CD8-positive, alpha-beta memory T cell (primary cell): ENCODE data around the gene OCLN. TPM values are rescaled to one million over a fixed set of nuclear protein-coding genes. Genes with fewer than 3 reads are reported as not detected.
"Not testable (repeated sequence)": the region's sequence is repeated elsewhere in the genome, so short reads cannot be mapped to it uniquely, and the experiment has no call there.

ENCODE experiments used
- CTCF ChIA-PET: fragments of 350-600 bp; sonication (Branson Sonifier 250); formaldehyde crosslinking; loops from one replicate; lab custom pipeline; 2021; ENCODE audit warnings: antibody characterized with exemption; lab: Charles Lee
- POLR2A ChIA-PET: fragments of 350-600 bp; sonication (Branson Sonifier 250); formaldehyde crosslinking; loops from one replicate; lab custom pipeline; 2021; ENCODE audit warnings: antibody characterized with exemption; lab: Charles Lee
- DNase-seq, 5 donors: peaks; one replicate each; pipeline versions ENCODE4 v3.0.0 to v3.0.0-alpha.2; 2020 to 2022; ENCODE audit warnings: mixed read lengths in 1 of 5
- H3K27ac ChIP-seq: one replicate; pipeline ENCODE4 v1.7.0; 2013; ENCODE audit warnings: low read depth, mild to moderate bottlenecking, low read length, moderate library complexity
- H3K27me3 ChIP-seq: 2 replicates; pipeline ENCODE4 v1.7.0; 2013; ENCODE audit warnings: low read length, mild to moderate bottlenecking; ENCODE audit not compliant: insufficient read depth, poor library complexity, severe bottlenecking
- H3K36me3 ChIP-seq: 2 replicates; pipeline ENCODE4 v1.7.0; 2013; ENCODE audit warnings: mild to moderate bottlenecking, low read length, moderate library complexity; ENCODE audit not compliant: insufficient read depth
- H3K4me1 ChIP-seq: 2 replicates; pipeline ENCODE4 v1.7.0; 2013; ENCODE audit warnings: mild to moderate bottlenecking, low read length, moderate library complexity; ENCODE audit not compliant: insufficient read depth
- H3K4me3 ChIP-seq: 2 replicates; pipeline ENCODE4 v1.7.0; 2013; ENCODE audit warnings: mild to moderate bottlenecking, low read length
- H3K9me3 ChIP-seq: 2 replicates; pipeline ENCODE4 v1.7.0; 2013; ENCODE audit warnings: mild to moderate bottlenecking, low read length
- H3K27ac Mint-ChIP-seq, 8 donors: one replicate each; pipeline ENCODE4 v1.8.0; 2020 to 2021; ENCODE audit warnings: mixed read lengths in 8 of 8, mild to moderate bottlenecking in 6 of 8, inconsistent platforms in 3 of 8, moderate library complexity in 3 of 8
- H3K27me3 Mint-ChIP-seq, 2 donors: one replicate each; pipeline ENCODE4 v1.8.0; 2020 to 2021; ENCODE audit warnings: mixed read lengths in 2 of 2, mild to moderate bottlenecking in 1 of 2, moderate library complexity in 1 of 2
- H3K36me3 Mint-ChIP-seq, 3 donors: one replicate each; pipeline ENCODE4 v1.8.0; 2020 to 2021; ENCODE audit warnings: mixed read lengths in 3 of 3, inconsistent platforms in 1 of 3, mild to moderate bottlenecking in 1 of 3
- H3K4me1 Mint-ChIP-seq, 3 donors: one replicate each; pipeline ENCODE4 v1.8.0; 2020 to 2021; ENCODE audit warnings: mixed read lengths in 3 of 3, inconsistent platforms in 1 of 3, mild to moderate bottlenecking in 1 of 3
- H3K4me3 Mint-ChIP-seq, 7 donors: one replicate each; pipeline ENCODE4 v1.8.0; 2020 to 2021; ENCODE audit warnings: mixed read lengths in 7 of 7, mild to moderate bottlenecking in 6 of 7, moderate library complexity in 4 of 7, inconsistent platforms in 2 of 7
- H3K9me3 Mint-ChIP-seq, 5 donors: one replicate each; pipeline ENCODE4 v1.8.0; 2020 to 2022; ENCODE audit warnings: mixed read lengths in 5 of 5, mild to moderate bottlenecking in 3 of 5, moderate library complexity in 2 of 5, inconsistent platforms in 1 of 5
- polyA plus RNA-seq: library from polyadenylated mRNA; unstranded; fragments of 300-500 nt; fragmentation: Illumina TruSeq; gene quantifications from one replicate; pipeline ENCODE4 v1.2.3, GENCODE V29; 2021
- total RNA-seq, 2 experiments: library from RNA; stranded (reverse); gene quantifications; one replicate each; pipeline ENCODE4 v1.2.3, GENCODE V29; 2021

Gene OCLN
- total RNA-seq (under 1 TPM; 0.58 to 0.68 TPM), polyA plus RNA-seq (0.14 TPM)

DNA sequence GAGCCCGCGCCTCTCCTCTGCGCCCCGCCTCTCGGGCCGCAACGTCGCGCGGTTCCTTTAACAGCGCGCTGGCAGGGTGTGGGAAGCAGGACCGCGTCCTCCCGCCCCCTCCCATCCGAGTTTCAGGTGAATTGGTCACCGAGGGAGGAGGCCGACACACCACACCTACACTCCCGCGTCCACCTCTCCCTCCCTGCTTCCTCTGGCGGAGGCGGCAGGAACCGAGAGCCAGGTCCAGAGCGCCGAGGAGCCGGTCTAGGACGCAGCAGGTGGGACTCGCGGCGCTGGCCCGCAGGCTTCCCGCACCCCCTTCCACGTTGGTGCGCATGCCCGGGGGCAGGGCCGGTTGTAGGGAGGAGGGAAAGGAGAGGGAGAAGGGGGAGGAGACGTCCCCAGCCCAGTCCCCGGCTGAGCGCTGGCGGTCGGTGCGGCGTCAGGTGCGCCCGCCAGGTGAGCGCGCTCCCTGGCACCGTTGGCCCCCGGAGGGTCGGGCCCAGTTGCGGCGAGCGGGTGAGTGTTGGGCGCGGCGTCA, at the start of gene OCLN:
TSS of gene OCLN (plus strand) at position 400 of the 532 bp plus-strand sequence. CDS start 11,455 bp downstream, outside the sequence.
- peaks cover 10% of the 10 kb centered on the region for H3K27me3 ChIP-seq
- no peak for DNase-seq

GRCh38 chr5:69444127-69444754, 48.3 kb upstream of the OCLN start:
- Histone ChIP-seq H3K4me1 (no peaks in the 10 kb centered on the region), H3K27ac (no peak overlapping the region), H3K36me3 (no peaks in the 10 kb centered on the region), H3K27me3 (no peaks in the 10 kb centered on the region), H3K4me3 (no peak overlapping the region), H3K9me3 (no peaks in the 10 kb centered on the region)
- H3K27me3 Mint-ChIP-seq = peaks cover 0 to 3% of the 10 kb centered on the region in 2 donors
- no peaks in the 10 kb centered on the region for H3K4me1 Mint-ChIP-seq
- no peaks in the 10 kb centered on the region for H3K9me3 Mint-ChIP-seq
- H3K27ac Mint-ChIP-seq = no peak overlapping the region
- no peaks in the 10 kb centered on the region for H3K36me3 Mint-ChIP-seq
- ChIA-PET POLR2A (no interaction called here), CTCF (no interaction called here)
- DNase-seq = no peak
- H3K4me3 Mint-ChIP-seq = no peak overlapping the region

More for the DNA sequence above, at the start of gene OCLN:
- H3K4me1 ChIP-seq = no peaks in the 10 kb centered on the region
- H3K9me3 Mint-ChIP-seq = no peaks in the 10 kb centered on the region
- H3K4me3 Mint-ChIP-seq = peak within 1 kb of the TSS in 6 of 7 donors; percentile 50 to 82 (median 66)
- peaks cover 34 to 59% of the 10 kb centered on the region in 2 donors for H3K27me3 Mint-ChIP-seq
- H3K36me3 ChIP-seq = no peaks in the 10 kb centered on the region
- no peaks in the 10 kb centered on the region for H3K9me3 ChIP-seq
- no peaks in the 10 kb centered on the region for H3K36me3 Mint-ChIP-seq
- no peak within 1 kb of the TSS for H3K4me3 ChIP-seq
- H3K27ac ChIP-seq = no peak within 1 kb of the TSS
- peaks cover 0 to 23% (median 6%) of the 10 kb centered on the region in 3 donors for H3K4me1 Mint-ChIP-seq
- H3K27ac Mint-ChIP-seq = peak within 1 kb of the TSS in 1 of 8 donors; percentile 60
- POLR2A ChIA-PET = no interaction called here
- CTCF ChIA-PET = no interaction called here

GRCh38 chr5:69449511-69449910, 43.1 kb upstream of the OCLN start:
- no peak overlapping the region for H3K27ac Mint-ChIP-seq
- Histone ChIP-seq H3K9me3 (no peaks in the 10 kb centered on the region), H3K27ac (no peak overlapping the region), H3K27me3 (no peaks in the 10 kb centered on the region), H3K4me3 (no peak overlapping the region), H3K36me3 (no peaks in the 10 kb centered on the region), H3K4me1 (no peaks in the 10 kb centered on the region)
- ChIA-PET POLR2A (interaction anchor here (0.5 kb wide), 1 partner anchor 46 kb away, joined by 5 read pairs; no protein-coding TSS in a partner anchor), CTCF (no interaction called here)
- peaks cover 6 to 16% of the 10 kb centered on the region in 2 donors for H3K27me3 Mint-ChIP-seq
- no peak for DNase-seq
- H3K4me1 Mint-ChIP-seq = no peaks in the 10 kb centered on the region
- no peaks in the 10 kb centered on the region for H3K9me3 Mint-ChIP-seq
- no peaks in the 10 kb centered on the region for H3K36me3 Mint-ChIP-seq
- no peak overlapping the region for H3K4me3 Mint-ChIP-seq

DNA sequence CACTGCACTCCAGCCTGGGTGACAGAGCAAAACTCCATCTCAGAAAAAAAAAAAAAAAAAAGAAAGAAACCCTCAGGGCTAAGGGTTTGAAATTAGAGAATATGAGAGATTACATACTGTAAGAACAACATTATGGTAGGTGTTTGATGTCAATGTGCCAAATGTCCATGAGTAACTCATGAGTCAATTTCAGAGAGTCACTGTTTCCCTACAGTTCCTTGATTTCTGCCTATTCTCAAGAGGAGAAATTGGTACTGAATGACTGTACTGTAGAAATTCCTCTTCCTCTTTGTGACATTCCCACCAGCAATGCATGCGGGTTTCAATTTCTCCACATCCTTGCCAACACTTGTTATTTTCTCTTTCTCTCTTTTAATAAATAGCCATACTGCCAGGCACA, 42.5 kb upstream of the OCLN start:
- no peaks in the 10 kb centered on the region for H3K36me3 ChIP-seq
- H3K4me1 ChIP-seq = no peaks in the 10 kb centered on the region
- H3K4me3 ChIP-seq = no peak overlapping the region
- no peaks in the 10 kb centered on the region for H3K9me3 ChIP-seq
- no peak for DNase-seq
- no peaks in the 10 kb centered on the region for H3K4me1 Mint-ChIP-seq
- H3K9me3 Mint-ChIP-seq = no peaks in the 10 kb centered on the region
- POLR2A ChIA-PET = interaction anchor here (0.5 kb wide), 1 partner anchor 46 kb away, joined by 5 read pairs; no protein-coding TSS in a partner anchor
- no peaks in the 10 kb centered on the region for H3K27me3 ChIP-seq
- no peaks in the 10 kb centered on the region for H3K36me3 Mint-ChIP-seq
- H3K4me3 Mint-ChIP-seq = no peak overlapping the region
- no peak overlapping the region for H3K27ac Mint-ChIP-seq
- no peak overlapping the region for H3K27ac ChIP-seq
- CTCF ChIA-PET = no interaction called here
- peaks cover 9 to 20% of the 10 kb centered on the region in 2 donors for H3K27me3 Mint-ChIP-seq

GRCh38 chr5:69450527-69450926, 42.1 kb upstream of the OCLN start:
- H3K36me3 Mint-ChIP-seq, CTCF ChIA-PET: not testable (repeated sequence)

GRCh38 chr5:69451941-69452647, 40.5 kb upstream of the OCLN start:
- Histone ChIP-seq H3K4me1 (no peaks in the 10 kb centered on the region), H3K4me3 (no peak overlapping the region), H3K9me3 (no peaks in the 10 kb centered on the region), H3K27ac (no peak overlapping the region), H3K27me3 (no peaks in the 10 kb centered on the region), H3K36me3 (no peaks in the 10 kb centered on the region)
- peaks cover 0 to 4% (median 3%) of the 10 kb centered on the region in 5 donors for H3K9me3 Mint-ChIP-seq
- peaks cover 9 to 17% of the 10 kb centered on the region in 2 donors for H3K27me3 Mint-ChIP-seq
- H3K36me3 Mint-ChIP-seq = no peaks in the 10 kb centered on the region
- ChIA-PET POLR2A (no interaction called here), CTCF (no interaction called here)
- no peaks in the 10 kb centered on the region for H3K4me1 Mint-ChIP-seq
- no peak overlapping the region for H3K4me3 Mint-ChIP-seq
- DNase-seq = no peak
- H3K27ac Mint-ChIP-seq = no peak overlapping the region

More at GRCh38 chr5:69450527-69450926, 42.1 kb upstream of the OCLN start:
- H3K4me1 ChIP-seq, H3K27me3 ChIP-seq, POLR2A ChIA-PET, H3K4me3 ChIP-seq, H3K4me3 Mint-ChIP-seq, H3K4me1 Mint-ChIP-seq, H3K9me3 ChIP-seq, H3K27ac ChIP-seq, H3K9me3 Mint-ChIP-seq, H3K36me3 ChIP-seq, DNase-seq, H3K27ac Mint-ChIP-seq: not testable (repeated sequence)
- H3K27me3 Mint-ChIP-seq = peaks cover 9 to 20% of the 10 kb centered on the region in 2 donors

DNA sequence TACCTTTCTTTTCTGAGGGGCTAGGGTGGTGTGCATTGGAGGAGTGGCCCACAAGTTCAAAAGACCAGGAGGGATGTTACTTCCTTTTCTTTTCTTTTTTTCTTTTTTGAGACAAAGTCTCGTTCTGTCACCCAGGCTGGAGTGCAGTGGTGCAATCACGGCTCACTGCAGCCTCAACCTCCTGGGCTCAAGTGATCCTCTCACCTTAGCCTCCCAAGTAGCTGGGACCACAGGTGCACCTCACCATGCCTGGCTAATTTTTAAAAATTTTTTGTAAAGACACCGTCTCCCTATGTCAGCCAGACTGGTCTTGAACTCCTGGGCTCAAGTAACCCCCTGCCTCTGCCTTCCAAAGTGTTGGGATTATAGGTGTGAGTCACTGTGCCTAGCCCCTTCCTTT, 39.1 kb upstream of the OCLN start:
- H3K4me1 Mint-ChIP-seq, H3K4me1 ChIP-seq, H3K27ac ChIP-seq, POLR2A ChIA-PET, DNase-seq, H3K27me3 ChIP-seq, H3K36me3 ChIP-seq, H3K9me3 ChIP-seq, H3K4me3 ChIP-seq, CTCF ChIA-PET, H3K27ac Mint-ChIP-seq, H3K4me3 Mint-ChIP-seq, H3K36me3 Mint-ChIP-seq, H3K9me3 Mint-ChIP-seq: not testable (repeated sequence)
- H3K27me3 Mint-ChIP-seq = peaks cover 11 to 18% of the 10 kb centered on the region in 2 donors
